ENCODE results near the gene STK10. TPM values are rescaled to one million over a fixed set of nuclear protein-coding genes. Genes with fewer than 3 reads are reported as not detected.

The STK10 gene
- total and polyA plus RNA-seq, 2 of the 8 experiments (the other 6 are each of a cell fraction or from before 2014, with no cell fraction given), result 10.5 to 21.4 TPM

DNA sequence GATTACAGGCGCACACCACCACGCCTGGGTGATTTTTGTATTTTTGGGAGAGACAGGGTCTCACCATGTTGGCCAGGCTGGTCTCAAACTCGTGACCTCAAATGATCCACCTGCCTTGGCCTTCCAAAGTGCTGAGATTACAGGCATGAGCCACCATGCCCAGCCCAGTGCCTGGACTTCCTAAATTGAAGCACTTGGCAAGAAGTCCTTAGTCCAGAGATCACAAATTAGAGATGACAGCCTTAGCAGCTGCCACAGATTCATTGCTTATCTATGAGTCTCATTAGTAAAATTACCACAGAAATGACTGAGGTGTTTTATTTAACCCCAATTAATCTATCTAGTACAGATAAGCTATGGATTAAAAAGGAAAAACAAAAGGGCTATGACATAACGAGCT lies 25.1 kb upstream of the STK10 start (continued):
- TF ChIP-seq, protein P1, sequence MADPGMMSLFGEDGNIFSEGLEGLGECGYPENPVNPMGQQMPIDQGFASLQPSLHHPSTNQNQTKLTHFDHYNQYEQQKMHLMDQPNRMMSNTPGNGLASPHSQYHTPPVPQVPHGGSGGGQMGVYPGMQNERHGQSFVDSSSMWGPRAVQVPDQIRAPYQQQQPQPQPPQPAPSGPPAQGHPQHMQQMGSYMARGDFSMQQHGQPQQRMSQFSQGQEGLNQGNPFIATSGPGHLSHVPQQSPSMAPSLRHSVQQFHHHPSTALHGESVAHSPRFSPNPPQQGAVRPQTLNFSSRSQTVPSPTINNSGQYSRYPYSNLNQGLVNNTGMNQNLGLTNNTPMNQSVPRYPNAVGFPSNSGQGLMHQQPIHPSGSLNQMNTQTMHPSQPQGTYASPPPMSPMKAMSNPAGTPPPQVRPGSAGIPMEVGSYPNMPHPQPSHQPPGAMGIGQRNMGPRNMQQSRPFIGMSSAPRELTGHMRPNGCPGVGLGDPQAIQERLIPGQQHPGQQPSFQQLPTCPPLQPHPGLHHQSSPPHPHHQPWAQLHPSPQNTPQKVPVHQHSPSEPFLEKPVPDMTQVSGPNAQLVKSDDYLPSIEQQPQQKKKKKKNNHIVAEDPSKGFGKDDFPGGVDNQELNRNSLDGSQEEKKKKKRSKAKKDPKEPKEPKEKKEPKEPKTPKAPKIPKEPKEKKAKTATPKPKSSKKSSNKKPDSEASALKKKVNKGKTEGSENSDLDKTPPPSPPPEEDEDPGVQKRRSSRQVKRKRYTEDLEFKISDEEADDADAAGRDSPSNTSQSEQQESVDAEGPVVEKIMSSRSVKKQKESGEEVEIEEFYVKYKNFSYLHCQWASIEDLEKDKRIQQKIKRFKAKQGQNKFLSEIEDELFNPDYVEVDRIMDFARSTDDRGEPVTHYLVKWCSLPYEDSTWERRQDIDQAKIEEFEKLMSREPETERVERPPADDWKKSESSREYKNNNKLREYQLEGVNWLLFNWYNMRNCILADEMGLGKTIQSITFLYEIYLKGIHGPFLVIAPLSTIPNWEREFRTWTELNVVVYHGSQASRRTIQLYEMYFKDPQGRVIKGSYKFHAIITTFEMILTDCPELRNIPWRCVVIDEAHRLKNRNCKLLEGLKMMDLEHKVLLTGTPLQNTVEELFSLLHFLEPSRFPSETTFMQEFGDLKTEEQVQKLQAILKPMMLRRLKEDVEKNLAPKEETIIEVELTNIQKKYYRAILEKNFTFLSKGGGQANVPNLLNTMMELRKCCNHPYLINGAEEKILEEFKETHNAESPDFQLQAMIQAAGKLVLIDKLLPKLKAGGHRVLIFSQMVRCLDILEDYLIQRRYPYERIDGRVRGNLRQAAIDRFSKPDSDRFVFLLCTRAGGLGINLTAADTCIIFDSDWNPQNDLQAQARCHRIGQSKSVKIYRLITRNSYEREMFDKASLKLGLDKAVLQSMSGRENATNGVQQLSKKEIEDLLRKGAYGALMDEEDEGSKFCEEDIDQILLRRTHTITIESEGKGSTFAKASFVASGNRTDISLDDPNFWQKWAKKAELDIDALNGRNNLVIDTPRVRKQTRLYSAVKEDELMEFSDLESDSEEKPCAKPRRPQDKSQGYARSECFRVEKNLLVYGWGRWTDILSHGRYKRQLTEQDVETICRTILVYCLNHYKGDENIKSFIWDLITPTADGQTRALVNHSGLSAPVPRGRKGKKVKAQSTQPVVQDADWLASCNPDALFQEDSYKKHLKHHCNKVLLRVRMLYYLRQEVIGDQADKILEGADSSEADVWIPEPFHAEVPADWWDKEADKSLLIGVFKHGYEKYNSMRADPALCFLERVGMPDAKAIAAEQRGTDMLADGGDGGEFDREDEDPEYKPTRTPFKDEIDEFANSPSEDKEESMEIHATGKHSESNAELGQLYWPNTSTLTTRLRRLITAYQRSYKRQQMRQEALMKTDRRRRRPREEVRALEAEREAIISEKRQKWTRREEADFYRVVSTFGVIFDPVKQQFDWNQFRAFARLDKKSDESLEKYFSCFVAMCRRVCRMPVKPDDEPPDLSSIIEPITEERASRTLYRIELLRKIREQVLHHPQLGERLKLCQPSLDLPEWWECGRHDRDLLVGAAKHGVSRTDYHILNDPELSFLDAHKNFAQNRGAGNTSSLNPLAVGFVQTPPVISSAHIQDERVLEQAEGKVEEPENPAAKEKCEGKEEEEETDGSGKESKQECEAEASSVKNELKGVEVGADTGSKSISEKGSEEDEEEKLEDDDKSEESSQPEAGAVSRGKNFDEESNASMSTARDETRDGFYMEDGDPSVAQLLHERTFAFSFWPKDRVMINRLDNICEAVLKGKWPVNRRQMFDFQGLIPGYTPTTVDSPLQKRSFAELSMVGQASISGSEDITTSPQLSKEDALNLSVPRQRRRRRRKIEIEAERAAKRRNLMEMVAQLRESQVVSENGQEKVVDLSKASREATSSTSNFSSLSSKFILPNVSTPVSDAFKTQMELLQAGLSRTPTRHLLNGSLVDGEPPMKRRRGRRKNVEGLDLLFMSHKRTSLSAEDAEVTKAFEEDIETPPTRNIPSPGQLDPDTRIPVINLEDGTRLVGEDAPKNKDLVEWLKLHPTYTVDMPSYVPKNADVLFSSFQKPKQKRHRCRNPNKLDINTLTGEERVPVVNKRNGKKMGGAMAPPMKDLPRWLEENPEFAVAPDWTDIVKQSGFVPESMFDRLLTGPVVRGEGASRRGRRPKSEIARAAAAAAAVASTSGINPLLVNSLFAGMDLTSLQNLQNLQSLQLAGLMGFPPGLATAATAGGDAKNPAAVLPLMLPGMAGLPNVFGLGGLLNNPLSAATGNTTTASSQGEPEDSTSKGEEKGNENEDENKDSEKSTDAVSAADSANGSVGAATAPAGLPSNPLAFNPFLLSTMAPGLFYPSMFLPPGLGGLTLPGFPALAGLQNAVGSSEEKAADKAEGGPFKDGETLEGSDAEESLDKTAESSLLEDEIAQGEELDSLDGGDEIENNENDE (IDR thresholded peaks at IDR 0.05; ENCODE audit: insufficient replicate concordance, low read length), result no peak
- TF ChIP-seq, protein P2, sequence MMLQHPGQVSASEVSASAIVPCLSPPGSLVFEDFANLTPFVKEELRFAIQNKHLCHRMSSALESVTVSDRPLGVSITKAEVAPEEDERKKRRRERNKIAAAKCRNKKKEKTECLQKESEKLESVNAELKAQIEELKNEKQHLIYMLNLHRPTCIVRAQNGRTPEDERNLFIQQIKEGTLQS (IDR thresholded peaks at IDR 0.05; ENCODE audit: insufficient read depth, low read depth, low read length), result no peak
- no peak for TF ChIP-seq SAP30 (IDR thresholded peaks at IDR 0.05; ENCODE audit: insufficient read depth, insufficient replicate concordance, low read length)
- TF ChIP-seq CEBPB (IDR thresholded peaks at IDR 0.05; ENCODE audit: low read depth, low read length), result no peak
- TF ChIP-seq CREB1 (IDR thresholded peaks at IDR 0.05), result no peak
- no peak for TF ChIP-seq SIX5 (IDR thresholded peaks at IDR 0.05; ENCODE audit: low read depth, low read length)

Measured in H1 (cell line).